GM18909 (cell line): ENCODE measurements around the gene MED28.
"Not testable (repeated sequence)": the region's sequence is repeated elsewhere in the genome, so short reads cannot be mapped to it uniquely, and the experiment has no call there.

Source experiments
- ATAC-seq: cut with Tn5 transposase; IDR thresholded peaks from one replicate; pipeline ENCODE4 v1.9.1; 2021; ENCODE audit warnings: mild to moderate bottlenecking; ENCODE audit not compliant: unreplicated experiment, poor library complexity

Gene MED28

DNA sequence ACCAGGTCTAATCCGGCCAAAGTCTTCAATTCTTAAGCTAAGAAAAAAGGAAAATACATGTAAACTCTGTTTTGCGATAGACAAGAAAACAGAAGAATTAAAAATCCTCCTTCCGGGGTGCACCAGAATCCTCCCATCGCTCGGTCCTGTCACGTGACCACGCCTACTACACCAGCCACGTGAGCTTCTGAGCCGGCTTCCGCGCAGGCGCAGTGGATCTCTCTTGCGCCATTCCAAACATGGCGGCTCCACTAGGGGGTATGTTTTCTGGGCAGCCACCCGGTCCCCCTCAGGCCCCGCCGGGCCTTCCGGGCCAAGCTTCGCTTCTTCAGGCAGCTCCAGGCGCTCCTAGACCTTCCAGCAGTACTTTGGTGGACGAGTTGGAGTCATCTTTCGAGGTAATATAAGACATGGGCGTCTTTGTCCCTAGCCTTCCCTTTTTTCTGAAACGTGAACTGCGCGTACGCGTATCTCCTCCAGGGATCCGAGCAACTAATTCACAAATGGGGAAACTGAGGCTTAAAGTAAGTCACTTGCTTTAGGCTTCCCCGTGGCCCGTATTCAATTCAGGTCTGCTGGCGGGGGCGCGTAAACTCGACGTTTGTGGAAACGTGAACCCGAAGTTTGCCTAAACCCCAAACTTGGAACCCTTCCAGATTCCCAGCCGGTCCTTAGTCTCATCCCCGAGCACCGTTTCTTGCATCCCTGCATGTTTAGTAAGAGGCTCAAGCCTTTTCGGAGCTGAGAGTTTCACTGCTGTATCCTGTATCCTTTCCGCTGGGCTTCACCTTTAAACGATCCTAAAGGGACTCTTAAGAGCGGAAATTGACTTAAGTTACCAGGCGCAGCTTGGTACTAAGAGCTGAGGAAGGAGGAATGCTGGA is at the start of gene MED28:
TSS of gene MED28 (plus strand) at position 226 of the 884 bp plus-strand sequence. CDS start at position 240, 14 bp downstream.
- ATAC-seq: peak; percentile 92

- no peak for ATAC-seq
Observed at GRCh38 chr4:17565846-17566245, 48.6 kb upstream of the MED28 start.

DNA sequence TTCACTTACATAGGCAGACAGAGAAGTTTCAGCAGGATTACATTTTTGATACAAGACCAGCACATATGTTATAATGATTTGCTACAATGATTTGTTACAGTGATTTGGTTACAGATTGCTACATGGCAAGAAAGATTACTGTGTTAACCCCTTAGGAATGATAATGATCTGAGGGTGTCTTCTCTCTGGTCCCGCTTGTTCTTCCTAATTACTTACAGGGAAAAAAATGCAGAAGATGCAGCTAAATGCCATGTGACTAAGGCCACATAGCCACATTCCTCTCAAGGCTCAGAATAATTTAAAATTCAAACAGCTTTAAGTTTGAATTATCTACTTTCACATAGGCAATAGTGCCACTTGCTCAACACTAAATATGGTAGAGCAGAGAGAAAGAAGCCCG is 47.2 kb upstream of the MED28 start:
- no peak for ATAC-seq

- no peak for ATAC-seq
Observed at GRCh38 chr4:17574206-17574605, 40.2 kb upstream of the MED28 start.

DNA sequence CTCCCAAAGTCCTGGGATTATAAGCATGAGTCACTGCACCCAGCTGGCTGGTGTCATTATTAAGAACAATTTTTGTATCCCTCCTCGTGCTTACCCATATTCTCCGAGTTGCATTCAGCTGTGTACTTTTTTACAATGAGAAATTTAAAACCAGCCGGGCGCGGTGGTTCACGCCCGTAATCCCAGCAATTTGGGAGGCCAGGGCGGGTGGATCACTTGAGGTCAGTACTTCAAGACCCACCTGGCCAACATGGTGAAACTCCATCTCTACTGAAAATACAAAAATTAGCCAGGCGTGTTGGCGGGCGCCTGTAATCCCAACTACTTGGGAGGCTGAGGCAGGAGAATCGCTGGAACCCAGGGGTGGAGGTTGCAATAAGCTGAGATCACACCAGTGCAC is 39.3 kb upstream of the MED28 start:
- ATAC-seq: not testable (repeated sequence)

GRCh38 chr4:17576932-17577664 is 37.3 kb upstream of the MED28 start, which contains the start of gene LAP3:
TSS of gene LAP3 (plus strand) at chr4:17577198. CDS start at chr4:17577466, 268 bp downstream.
- ATAC-seq: peak; percentile 90

- peak; percentile 15 for ATAC-seq
Observed at GRCh38 chr4:17577665-17578481, 36.6 kb upstream of the MED28 start.

GRCh38 chr4:17578482-17578891 is 36.0 kb upstream of the MED28 start:
- ATAC-seq: peak; percentile 35

DNA sequence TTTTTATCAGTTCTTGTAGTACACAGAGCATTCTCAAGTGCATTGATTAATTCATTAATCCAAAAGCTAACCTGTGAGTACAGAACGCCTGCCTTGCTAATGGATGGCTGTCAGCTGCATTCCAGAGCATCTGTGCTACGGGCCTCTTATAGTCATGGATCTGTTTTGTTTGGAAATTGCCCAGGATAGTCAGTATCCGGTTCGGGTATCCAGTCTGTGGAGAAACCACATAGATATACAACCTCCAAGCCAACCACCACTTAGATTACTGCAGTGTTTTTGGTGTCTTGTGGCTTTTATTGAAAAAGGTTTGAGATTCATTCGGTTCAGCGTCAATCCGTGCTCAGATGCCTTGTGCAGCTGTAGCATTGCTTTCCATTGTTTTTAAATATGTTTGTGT is 33.5 kb upstream of the MED28 start:
- ATAC-seq: no peak

DNA sequence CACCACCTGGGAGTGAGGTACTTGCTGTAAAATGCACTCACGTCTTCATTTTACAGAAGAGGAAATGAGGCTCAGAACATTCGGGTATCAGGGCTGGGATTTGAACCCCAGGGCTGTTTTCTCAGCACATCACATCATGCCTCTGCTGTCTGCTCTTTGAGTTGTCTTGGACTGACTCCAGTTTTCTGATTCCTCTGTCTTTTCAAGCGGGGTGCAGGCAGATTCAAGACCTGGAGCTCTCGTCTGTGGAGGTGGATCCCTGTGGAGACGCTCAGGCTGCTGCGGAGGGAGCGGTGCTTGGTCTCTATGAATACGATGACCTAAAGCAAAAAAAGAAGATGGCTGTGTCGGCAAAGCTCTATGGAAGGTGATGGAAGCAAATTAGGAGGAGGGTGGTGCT is 31.2 kb upstream of the MED28 start:
- ATAC-seq: no peak

DNA sequence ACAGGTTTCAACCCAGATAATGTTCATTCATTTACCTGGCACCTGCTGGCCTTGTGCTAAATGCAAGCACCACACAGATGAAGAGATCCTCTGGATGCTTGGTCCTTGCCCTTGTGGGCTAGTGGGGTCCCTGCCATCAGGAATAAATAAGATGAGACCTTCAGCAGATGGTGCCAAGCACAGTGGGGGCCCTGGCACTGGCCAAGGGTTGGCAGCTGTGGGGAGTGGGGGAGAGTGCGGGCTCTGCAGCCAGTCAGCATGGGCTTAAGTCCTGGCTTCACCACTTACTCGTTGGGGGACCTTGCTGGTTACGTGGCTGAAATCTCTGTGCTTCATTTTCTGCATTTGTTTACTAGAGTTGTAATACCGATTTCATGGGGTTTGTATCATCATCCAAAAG is 30.5 kb upstream of the MED28 start:
- no peak for ATAC-seq

DNA sequence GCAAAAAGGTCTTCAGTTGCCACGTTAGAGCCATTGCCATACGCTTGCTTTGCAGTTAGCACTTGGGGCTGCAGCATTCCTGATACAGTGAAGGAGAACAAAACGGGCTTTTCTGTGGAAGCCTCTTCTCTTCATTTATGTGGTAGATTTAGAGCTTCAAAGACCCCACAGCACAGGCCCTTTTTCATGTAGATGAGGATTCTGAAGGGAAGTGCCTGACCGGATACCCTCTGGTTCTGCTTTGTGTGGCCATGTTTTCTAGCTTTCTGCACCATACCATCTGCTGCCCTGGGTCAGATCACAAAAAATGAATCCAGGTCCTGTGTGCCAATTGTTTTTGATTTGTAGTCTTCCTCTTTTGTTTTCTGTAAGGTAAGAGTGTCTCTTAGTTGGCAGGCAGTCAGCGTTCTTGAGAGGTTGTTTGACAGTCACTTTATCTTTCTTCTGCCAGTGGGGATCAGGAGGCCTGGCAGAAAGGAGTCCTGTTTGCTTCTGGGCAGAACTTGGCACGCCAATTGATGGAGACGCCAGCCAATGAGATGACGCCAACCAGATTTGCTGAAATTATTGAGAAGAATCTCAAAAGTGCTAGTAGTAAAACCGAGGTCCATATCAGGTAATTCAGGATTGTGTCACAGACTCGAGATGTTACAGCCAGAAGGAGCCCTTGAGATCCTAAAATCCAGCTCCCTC is 29.8 kb upstream of the MED28 start:
- ATAC-seq: no peak

- ATAC-seq: no peak
Observed at GRCh38 chr4:17587094-17587822, 27.2 kb upstream of the MED28 start.

DNA sequence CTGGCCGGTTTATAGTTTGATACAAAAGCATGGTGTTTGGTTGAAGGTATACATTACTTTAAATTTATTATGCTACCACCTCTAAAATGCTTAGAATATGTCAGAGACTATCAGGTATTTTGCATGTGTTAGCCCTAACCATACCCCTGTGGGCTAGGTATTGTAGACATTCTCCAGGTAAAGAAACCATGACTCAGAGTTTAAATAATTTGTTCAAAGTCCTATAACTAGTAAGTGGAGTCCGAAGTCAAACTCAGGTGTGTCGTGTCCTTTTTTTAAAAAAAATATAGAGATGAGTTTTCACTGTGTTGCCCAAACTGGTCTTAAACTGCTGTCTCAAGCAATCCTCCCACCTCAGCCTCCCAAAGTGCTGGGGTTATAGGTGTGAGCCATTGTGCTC is 25.1 kb upstream of the MED28 start:
- ATAC-seq: no peak

GRCh38 chr4:17595471-17596005 is 18.9 kb upstream of the MED28 start:
- peak; percentile 94 for ATAC-seq

DNA sequence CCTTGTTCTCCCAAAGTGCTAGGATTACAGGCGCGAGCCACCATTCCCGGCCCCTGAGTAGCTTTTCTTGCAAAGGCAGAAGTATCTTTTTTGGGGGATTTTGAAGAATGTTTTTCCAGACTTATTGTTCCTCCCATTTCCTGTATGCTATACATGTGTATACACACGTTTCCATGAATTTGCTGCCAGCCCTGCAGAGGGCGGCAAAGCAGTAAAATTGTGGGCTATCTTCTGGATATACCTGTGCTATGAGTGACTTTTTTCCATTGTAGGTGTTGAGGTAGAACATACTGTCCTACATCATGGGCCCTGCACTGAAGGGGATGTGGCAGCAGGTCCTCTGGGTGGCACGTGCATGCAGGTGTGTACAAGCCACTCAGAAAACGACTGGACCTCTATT is 16.9 kb upstream of the MED28 start:
- no peak for ATAC-seq

GRCh38 chr4:17599826-17600225 is 14.6 kb upstream of the MED28 start:
- ATAC-seq: no peak

GRCh38 chr4:17605236-17605635 is 9.2 kb upstream of the MED28 start:
- ATAC-seq: no peak
